GM12872 (cell line): Measurements from ENCODE around the gene LRMDA.

Experiments used
- TF ChIP-seq, protein P1 (sequence below): IDR thresholded peaks from 3 replicates; pipeline ENCODE4 v1.5.1; 2011; ENCODE audit warnings: low read depth, mild to moderate bottlenecking, low read length, moderate library complexity; ENCODE audit not compliant: insufficient read depth

LRMDA gene

DNA sequence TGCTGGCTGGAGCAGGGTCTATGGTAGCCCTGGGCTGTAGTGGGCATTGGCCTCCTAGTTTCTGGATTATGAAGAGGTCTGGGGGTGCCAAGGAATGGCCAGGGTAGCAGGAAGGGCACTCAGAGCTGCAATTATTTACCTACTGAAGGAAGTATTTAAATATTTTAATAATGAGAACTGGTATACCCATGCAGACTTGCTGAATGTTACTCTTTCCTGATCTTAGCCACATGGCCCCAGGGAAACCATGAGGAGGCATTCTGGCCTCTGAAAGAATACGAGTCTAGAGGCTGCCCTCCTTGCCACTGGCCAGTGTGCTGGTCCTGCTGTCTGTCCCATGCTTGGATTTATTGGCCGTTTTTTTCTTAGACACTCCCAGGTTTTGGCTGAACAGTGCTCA, 599.7 kb downstream of the LRMDA start:
- TF ChIP-seq, protein P1, sequence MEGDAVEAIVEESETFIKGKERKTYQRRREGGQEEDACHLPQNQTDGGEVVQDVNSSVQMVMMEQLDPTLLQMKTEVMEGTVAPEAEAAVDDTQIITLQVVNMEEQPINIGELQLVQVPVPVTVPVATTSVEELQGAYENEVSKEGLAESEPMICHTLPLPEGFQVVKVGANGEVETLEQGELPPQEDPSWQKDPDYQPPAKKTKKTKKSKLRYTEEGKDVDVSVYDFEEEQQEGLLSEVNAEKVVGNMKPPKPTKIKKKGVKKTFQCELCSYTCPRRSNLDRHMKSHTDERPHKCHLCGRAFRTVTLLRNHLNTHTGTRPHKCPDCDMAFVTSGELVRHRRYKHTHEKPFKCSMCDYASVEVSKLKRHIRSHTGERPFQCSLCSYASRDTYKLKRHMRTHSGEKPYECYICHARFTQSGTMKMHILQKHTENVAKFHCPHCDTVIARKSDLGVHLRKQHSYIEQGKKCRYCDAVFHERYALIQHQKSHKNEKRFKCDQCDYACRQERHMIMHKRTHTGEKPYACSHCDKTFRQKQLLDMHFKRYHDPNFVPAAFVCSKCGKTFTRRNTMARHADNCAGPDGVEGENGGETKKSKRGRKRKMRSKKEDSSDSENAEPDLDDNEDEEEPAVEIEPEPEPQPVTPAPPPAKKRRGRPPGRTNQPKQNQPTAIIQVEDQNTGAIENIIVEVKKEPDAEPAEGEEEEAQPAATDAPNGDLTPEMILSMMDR: no peak

DNA sequence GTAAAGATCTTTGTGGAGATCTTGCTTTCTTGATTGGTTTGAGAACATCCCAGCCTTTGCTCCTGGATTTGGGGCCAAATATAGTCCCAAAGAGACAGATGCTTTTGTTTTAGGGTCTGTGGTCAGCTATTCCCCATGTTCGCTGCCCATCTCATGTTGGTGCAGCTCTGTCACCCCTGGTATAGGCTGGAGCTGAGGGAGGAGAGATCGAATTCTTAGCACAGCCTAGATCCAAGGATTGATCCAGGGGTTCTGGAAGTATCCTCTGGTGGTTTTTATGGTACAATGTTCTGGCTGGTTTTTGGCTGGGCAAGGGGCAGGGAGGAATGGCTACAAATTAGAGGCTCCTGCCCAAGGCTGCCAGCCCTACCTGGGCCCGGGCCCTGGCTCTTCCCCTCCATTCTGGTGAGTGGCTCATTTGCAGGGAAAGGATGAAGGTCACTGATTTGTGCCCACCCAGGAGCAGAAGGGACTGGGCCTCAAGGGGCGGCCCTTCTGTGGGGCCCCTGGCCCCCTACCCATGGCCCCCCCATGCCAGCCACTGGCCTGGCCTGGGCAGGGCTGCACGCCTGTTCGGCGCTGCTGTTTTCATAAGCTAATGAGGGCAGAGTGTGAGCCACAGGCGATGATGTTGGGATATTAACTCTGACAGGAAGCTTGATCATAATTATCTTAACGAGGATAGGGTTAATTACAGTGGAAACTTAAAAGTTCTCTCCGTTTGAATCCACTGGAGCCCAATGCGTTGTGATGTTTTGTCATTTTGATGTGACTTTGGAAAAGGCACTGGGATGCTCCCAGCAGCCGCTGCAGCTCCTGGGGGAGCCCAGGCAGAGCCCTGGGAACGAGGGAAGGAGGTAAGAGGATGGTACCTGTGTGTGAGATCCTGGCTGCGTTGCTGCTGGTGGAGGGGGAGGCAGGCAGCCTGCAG, 600.6 kb downstream of the LRMDA start:
- TF ChIP-seq, protein P1: no peak

DNA sequence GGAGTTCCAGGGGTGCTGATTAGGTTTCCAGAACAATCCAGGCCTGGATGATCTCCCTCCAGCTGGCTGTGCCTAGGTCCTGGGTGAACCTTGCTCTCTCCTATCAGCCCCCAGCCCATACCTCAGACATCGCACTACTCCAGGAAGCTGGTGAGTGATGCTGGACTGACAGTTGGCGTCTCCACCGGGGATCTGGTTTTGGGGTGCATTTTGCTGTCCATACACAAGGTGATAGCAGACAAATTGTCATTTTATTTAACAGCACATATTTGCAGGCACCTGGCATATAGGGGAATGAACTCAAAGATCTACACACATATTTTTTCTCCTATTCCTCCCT, 601.2 kb downstream of the LRMDA start:
- TF ChIP-seq, protein P1: no peak

DNA sequence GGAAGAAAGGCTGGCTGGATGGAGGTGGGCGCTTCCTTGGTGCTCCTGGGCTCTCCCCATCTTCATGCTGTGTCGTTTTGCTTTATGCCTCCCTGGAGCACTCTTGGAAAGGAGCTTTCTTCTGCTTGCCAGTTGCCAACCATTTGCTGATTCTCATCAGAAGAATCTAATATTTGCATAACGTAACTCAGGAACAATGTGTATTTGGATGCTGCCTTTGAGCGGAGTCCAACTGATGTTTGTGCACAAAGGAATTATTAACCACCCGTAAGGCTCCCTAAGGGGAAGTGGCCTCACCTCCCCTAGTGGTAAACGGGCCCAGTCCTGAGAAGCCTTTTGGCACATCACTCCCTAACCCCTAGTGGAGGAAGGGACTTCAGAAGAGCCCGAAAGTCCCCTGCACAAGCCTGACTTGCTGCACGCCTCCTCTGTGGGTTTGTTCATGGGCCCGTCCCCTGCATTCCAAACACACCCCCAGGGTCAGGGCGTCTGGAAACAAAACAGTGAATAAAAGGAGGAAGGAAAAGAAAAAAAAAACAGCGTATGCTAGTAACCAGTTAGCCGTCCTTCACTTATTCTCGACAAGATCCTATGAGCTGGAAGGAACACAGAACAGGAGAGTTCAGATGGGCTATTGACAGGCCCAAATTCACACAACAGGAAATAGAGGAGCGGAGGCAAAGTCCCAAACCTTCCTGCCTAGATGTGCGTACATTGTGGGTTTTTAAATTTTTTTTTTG, 602.2 kb downstream of the LRMDA start:
- TF ChIP-seq, protein P1: no peak

DNA sequence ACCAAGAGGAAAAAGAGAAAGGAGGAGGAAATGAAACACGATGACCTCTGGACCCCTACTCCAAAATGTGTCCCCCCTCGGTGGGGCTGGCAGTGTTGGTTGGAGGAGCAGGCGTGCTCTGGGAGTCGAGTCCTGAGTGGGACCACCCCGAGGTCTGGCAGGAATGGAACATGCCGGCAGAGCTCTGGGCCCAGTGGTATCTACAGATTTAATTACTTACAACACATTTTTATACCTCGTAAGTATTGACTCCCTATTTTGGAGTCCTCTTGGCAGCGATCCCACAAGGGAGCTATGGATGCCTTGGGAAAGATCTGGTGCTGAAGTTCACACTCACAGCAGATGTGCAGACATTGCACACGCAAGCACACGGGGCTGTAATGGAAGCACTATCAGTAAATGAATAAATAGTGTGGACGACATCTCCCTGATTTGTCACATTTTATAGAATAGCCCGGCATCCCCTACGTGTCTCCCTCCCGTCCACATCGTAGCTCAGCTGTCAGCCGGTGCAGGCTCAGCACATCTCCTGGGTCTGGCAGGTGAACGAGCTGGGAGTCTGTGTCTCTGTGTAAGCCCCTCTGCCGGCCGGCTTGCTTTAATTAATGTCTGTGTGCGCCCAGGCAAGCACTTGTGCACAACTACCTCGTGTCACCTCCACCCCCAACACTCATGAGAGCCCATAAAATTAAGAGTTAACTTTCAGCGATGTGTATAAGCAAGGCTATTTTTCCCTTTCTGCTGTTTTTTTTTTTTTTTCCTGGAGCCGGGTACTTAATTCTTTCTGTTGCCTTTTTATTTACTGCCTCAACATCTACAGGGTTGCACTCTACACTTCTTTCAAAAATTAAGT, 603.2 kb downstream of the LRMDA start:
- TF ChIP-seq, protein P1: no peak

DNA sequence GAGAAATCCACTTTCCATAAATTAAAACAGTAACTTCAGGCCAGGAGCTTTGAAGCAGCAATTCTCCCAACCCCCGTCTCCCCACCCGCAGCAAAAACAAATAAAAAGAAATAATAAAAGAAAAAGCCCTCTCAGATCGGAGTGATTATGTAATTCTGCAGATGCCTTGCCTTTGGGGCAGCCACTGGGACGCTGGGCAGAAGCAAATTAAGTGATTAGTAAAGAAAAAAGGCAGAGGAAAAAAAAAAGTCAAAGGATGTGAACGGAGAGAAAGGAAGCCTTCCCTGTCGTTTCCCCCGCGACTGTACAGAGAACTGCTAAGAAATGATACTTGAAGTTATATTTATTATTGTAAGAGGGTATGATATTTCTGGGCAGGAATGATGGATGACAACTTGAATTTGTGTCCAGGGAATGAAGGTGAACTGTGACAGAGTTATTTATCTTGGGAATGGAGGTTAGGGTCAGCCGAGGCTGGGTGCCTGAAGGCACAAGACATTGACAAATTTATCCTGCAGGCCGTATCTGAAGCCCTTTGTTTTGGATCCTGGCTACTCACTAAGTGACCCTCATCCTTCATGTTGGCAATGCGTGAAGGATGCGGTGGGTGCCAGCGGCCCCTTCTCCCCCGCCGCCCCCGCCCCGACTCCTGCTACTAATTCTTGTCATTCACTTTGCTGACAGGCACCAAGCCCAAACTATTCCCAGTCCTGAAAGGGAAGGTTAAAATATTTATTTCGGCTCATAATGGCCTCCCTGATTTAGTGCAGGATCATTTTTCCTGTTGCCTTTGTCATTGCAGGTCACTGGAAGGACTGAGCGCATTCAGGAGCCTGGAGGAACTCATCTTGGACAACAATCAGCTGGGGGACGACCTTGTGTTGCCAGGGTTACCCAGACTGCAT, 604.0 kb downstream of the LRMDA start:
- TF ChIP-seq, protein P1: no peak
